HEK293T (cell line): ENCODE data around the gene ASTL.

Experiments
- CTCF ChIA-PET: fragments of 350-600 bp; formaldehyde crosslinking; extraction: SDS; loops from one replicate; lab custom pipeline; 2021; ENCODE audit warnings: antibody characterized with exemption, inconsistent platforms; lab: Yijun Ruan, JAX
- POLR2A ChIA-PET: fragments of 350-600 bp; formaldehyde crosslinking; extraction: SDS; loops from one replicate; lab custom pipeline; 2020; ENCODE audit warnings: antibody characterized with exemption, inconsistent platforms; lab: Yijun Ruan, JAX
- DNase-seq: peaks from one replicate; pipeline ENCODE4 v3.0.0; 2012; ENCODE audit warnings: mixed read lengths; ENCODE audit errors: extremely low spot score
- ARNT ChIP-seq: fragments of 450-650 bp; IDR thresholded peaks from 2 replicates; pipeline ENCODE4 v1.6.1; 2017; ENCODE audit warnings: mild to moderate bottlenecking
- BHLHE40 ChIP-seq: fragments of 450-650 bp; IDR thresholded peaks from 2 replicates; pipeline ENCODE4 v1.6.1; 2016; ENCODE audit warnings: mild to moderate bottlenecking, moderate library complexity, borderline replicate concordance
- CTBP1 ChIP-seq: fragments of 450-650 bp; IDR thresholded peaks from 2 replicates; pipeline ENCODE4 v1.6.1; 2016; ENCODE audit warnings: borderline replicate concordance
- ELF4 ChIP-seq: fragments of 450-650 bp; IDR thresholded peaks from 2 replicates; pipeline ENCODE4 v1.6.1; 2017; ENCODE audit warnings: antibody characterized with exemption
- FOXA1 ChIP-seq: fragments of 450-650 bp; IDR thresholded peaks from 2 replicates; pipeline ENCODE4 v1.6.1; 2016; ENCODE audit warnings: mild to moderate bottlenecking
- FOXK2 ChIP-seq: fragments of 450-650 bp; IDR thresholded peaks from 2 replicates; pipeline ENCODE4 v1.6.1; 2016; ENCODE audit warnings: mild to moderate bottlenecking
- FOXM1 ChIP-seq: fragments of 450-650 bp; IDR thresholded peaks from 2 replicates; pipeline ENCODE4 v1.6.1; 2017; ENCODE audit warnings: mild to moderate bottlenecking, borderline replicate concordance
- HDGF ChIP-seq: fragments of 450-650 bp; IDR thresholded peaks from 2 replicates; pipeline ENCODE4 v1.6.1; 2017; ENCODE audit warnings: antibody characterized with exemption, borderline replicate concordance
- L3MBTL2 ChIP-seq: fragments of 450-650 bp; conservative IDR thresholded peaks from 2 replicates; pipeline ENCODE4 v1.6.1; 2016; ENCODE audit warnings: mild to moderate bottlenecking
- LEF1 ChIP-seq: fragments of 450-650 bp; IDR thresholded peaks from 2 replicates; pipeline ENCODE4 v1.6.1; 2017; ENCODE audit warnings: mild to moderate bottlenecking, borderline replicate concordance
- NFRKB ChIP-seq: fragments of 450-650 bp; IDR thresholded peaks from 2 replicates; pipeline ENCODE4 v1.6.1; 2016; ENCODE audit warnings: mild to moderate bottlenecking, moderate library complexity
- SP1 ChIP-seq: fragments of 450-650 bp; IDR thresholded peaks from 2 replicates; pipeline ENCODE4 v1.6.1; 2017
- SUZ12 ChIP-seq: fragments of 450-650 bp; IDR thresholded peaks from 2 replicates; pipeline ENCODE4 v1.6.1; 2016; ENCODE audit warnings: mild to moderate bottlenecking
- TARDBP ChIP-seq: fragments of 450-650 bp; IDR thresholded peaks from 2 replicates; pipeline ENCODE4 v1.6.1; 2016
- ZNF384 ChIP-seq: fragments of 450-650 bp; IDR thresholded peaks from 2 replicates; pipeline ENCODE4 v1.6.1; 2016
- TF ChIP-seq, protein P1 (sequence below): fragments of 450-650 bp; IDR thresholded peaks from 2 replicates; pipeline ENCODE4 v1.6.1; 2016

ASTL gene

GRCh38 chr2:96137321-96138178 lies 752 bp downstream of the ASTL start:
- ChIA-PET CTCF (interaction anchor here (0.6 to 4.4 kb wide), 3 partner anchors 37 to 1262 kb away, joined by 3 to 40 read pairs (median 3); no protein-coding TSS in a partner anchor), POLR2A (interaction anchor here (2.8 kb wide), 1 partner anchor 71 kb away, joined by 12 read pairs; the partner anchor contains the start of gene STARD7)
- DNase-seq: no peak
- no peak for TF ChIP-seq FOXA1
- TF ChIP-seq NFRKB: no peak
- TF ChIP-seq L3MBTL2: no peak
- TF ChIP-seq, protein P1, sequence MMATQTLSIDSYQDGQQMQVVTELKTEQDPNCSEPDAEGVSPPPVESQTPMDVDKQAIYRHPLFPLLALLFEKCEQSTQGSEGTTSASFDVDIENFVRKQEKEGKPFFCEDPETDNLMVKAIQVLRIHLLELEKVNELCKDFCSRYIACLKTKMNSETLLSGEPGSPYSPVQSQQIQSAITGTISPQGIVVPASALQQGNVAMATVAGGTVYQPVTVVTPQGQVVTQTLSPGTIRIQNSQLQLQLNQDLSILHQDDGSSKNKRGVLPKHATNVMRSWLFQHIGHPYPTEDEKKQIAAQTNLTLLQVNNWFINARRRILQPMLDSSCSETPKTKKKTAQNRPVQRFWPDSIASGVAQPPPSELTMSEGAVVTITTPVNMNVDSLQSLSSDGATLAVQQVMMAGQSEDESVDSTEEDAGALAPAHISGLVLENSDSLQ: no peak
- TF ChIP-seq ELF4: no peak
- TF ChIP-seq SP1: no peak

- TF ChIP-seq, protein P1: no peak
- TF ChIP-seq SP1 (no peak), L3MBTL2 (no peak), CTBP1 (no peak), FOXK2 (no peak), SUZ12 (no peak), ARNT (no peak), FOXM1 (no peak), ELF4 (no peak), HDGF (no peak), NFRKB (no peak), ZNF384 (no peak), FOXA1 (no peak), TARDBP (no peak), LEF1 (no peak)
- ChIA-PET POLR2A (no interaction called here), CTCF (interaction anchor here (1.2 to 4.4 kb wide), 2 partner anchors 38 to 143 kb away, joined by 3 to 40 read pairs; no protein-coding TSS in a partner anchor)
- no peak for DNase-seq
Observed at GRCh38 chr2:96136129-96136720, 2.1 kb downstream of the ASTL start.

- no peak for DNase-seq
- ChIA-PET POLR2A (no interaction called here), CTCF (interaction anchor here (4.4 kb wide), 1 partner anchor 39 kb away, joined by 40 read pairs; no protein-coding TSS in a partner anchor)
- TF ChIP-seq, protein P1: no peak
- TF ChIP-seq TARDBP (no peak), NFRKB (no peak), L3MBTL2 (no peak), CTBP1 (no peak), ARNT (no peak), FOXM1 (no peak), LEF1 (no peak), BHLHE40 (no peak), FOXK2 (no peak), ZNF384 (no peak), SUZ12 (no peak), SP1 (no peak), HDGF (no peak), FOXA1 (no peak)
Observed at GRCh38 chr2:96135621-96136020, 2.7 kb downstream of the ASTL start.

DNA sequence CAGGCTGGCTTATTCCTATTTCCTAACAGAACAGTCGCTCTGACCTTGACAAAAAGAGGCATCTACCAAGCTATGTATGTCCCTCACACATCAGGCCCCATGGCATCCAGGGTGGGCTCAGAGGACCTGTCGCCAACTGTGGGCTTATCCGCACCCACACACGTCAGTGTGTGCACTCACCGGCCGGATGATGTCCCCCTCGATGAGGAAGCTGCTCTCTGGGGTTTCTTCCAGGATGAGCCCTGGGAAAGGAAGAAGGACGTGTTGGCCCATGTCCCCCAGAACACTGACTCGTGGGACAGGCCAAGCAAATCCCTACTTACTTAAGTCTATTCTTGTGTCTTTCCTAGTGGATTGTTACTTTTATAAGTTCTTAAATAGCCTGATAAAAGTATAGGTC lies 3.1 kb downstream of the ASTL start:
- ChIA-PET POLR2A (no interaction called here), CTCF (no interaction called here)
- DNase-seq: no peak
- TF ChIP-seq FOXM1: no peak

GRCh38 chr2:96134421-96134820 lies 3.9 kb downstream of the ASTL start:
- TF ChIP-seq ZNF384 (no peak), L3MBTL2 (no peak), ELF4 (no peak), ARNT (no peak), BHLHE40 (no peak), FOXK2 (no peak), NFRKB (no peak), SP1 (no peak), FOXM1 (no peak), CTBP1 (no peak)
- TF ChIP-seq, protein P1: no peak
- CTCF ChIA-PET: no interaction called here
- POLR2A ChIA-PET: no interaction called here
- no peak for DNase-seq
